ENCODE data around the gene CDC20. TPM values are rescaled to one million over a fixed set of nuclear protein-coding genes. Genes with fewer than 3 reads are reported as not detected.

Gene CDC20
- total and polyA plus RNA-seq, 4 donors, result 3.6 to 6.1 (median 5.2) TPM

DNA sequence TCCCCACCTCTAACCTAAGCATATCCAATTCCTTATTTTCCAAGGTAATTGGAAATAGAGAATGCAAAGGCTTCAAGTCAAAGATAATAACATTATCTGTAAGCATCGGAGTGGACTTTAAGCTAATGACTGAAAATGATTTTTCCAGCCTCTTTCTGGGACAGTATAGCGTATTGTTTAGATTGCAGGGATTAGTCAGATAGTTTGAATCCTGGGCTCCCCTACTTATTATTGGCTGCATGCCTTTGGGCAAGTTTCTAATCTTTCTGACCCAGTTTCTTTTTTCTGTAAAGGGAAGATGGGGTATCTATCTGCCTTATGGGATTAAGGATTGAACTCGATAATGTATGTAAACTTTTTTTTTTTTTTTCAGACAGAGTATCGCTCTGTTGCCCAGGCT, 1.5 kb upstream of the CDC20 start:
- no peak for DNase-seq
- no peak overlapping the region for H3K9ac ChIP-seq (ENCODE audit: insufficient read depth in 1 of 2, low read length in 2 of 2)
- H3K27me3 ChIP-seq (ENCODE audit: control insufficient read depth in 3 of 3, insufficient read depth in 3 of 3, low read length in 2 of 3), result no peaks in the 10 kb centered on the region
- H3K4me3 ChIP-seq, result no peak overlapping the region
- no peak for ATAC-seq (ENCODE audit: insufficient read depth, low FRiP score)
- peaks cover 0 to 13% (median 8%) of the 10 kb centered on the region in 4 donors for H3K36me3 ChIP-seq (ENCODE audit: control insufficient read depth in 4 of 4, insufficient read depth in 4 of 4, low read length in 4 of 4)
- 90 to 92% methylated on average over 4 of the region's 4 CpGs for WGBS, 2 donors
- TF ChIP-seq, protein P1, sequence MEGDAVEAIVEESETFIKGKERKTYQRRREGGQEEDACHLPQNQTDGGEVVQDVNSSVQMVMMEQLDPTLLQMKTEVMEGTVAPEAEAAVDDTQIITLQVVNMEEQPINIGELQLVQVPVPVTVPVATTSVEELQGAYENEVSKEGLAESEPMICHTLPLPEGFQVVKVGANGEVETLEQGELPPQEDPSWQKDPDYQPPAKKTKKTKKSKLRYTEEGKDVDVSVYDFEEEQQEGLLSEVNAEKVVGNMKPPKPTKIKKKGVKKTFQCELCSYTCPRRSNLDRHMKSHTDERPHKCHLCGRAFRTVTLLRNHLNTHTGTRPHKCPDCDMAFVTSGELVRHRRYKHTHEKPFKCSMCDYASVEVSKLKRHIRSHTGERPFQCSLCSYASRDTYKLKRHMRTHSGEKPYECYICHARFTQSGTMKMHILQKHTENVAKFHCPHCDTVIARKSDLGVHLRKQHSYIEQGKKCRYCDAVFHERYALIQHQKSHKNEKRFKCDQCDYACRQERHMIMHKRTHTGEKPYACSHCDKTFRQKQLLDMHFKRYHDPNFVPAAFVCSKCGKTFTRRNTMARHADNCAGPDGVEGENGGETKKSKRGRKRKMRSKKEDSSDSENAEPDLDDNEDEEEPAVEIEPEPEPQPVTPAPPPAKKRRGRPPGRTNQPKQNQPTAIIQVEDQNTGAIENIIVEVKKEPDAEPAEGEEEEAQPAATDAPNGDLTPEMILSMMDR (IDR thresholded peaks at IDR 0.05; ENCODE audit: control extremely low read depth, extremely low read depth), result no peak
- no peaks in the 10 kb centered on the region for H3K9me3 ChIP-seq (ENCODE audit: control insufficient read depth in 4 of 4, insufficient read depth in 3 of 4, low read length in 3 of 4)
- H3K4me1 ChIP-seq (ENCODE audit: control insufficient read depth in 5 of 5, insufficient read depth in 5 of 5, low read length in 5 of 5), result peaks cover 0 to 29% (median 6%) of the 10 kb centered on the region in 5 donors
- H3K27ac ChIP-seq (ENCODE audit: low read depth in 1 of 2, low read length in 1 of 2), result no peak overlapping the region

- Histone ChIP-seq H3K36me3 (ENCODE audit: control insufficient read depth in 4 of 4, insufficient read depth in 4 of 4, low read length in 4 of 4) (peaks cover under 1 to 19% (median 14%) of the 10 kb centered on the region in 4 donors), H3K27ac (ENCODE audit: low read depth in 1 of 2, low read length in 1 of 2) (peak overlapping the region; percentile 98 to 99), H3K9ac (ENCODE audit: insufficient read depth in 1 of 2, low read length in 2 of 2) (peak overlapping the region; percentile 66 to 85), H3K4me1 (ENCODE audit: control insufficient read depth in 5 of 5, insufficient read depth in 5 of 5, low read length in 5 of 5) (peaks cover 0 to 29% (median 6%) of the 10 kb centered on the region in 5 donors), H3K4me3 (peak overlapping the region; percentile 70), H3K27me3 (ENCODE audit: control insufficient read depth in 3 of 3, insufficient read depth in 3 of 3, low read length in 2 of 3) (no peaks in the 10 kb centered on the region), H3K9me3 (ENCODE audit: control insufficient read depth in 4 of 4, insufficient read depth in 3 of 4, low read length in 3 of 4) (no peaks in the 10 kb centered on the region)
- ATAC-seq (ENCODE audit: insufficient read depth, low FRiP score), result peak; percentile 41
- TF ChIP-seq, protein P1 (IDR thresholded peaks at IDR 0.05; ENCODE audit: control extremely low read depth, extremely low read depth), result peak; percentile 5
- DNase-seq, result peak in 1 of 3 donors; percentile 53
- WGBS, 2 donors, result 0 to 1% methylated on average over 30 to 33 of the region's 33 CpGs
These were observed 548 bp upstream of the CDC20 start for GRCh38 chr1:43358121-43358745.

GRCh38 chr1:43359696-43360095, 915 bp downstream of the CDC20 start:
- 42 to 45% methylated on average over 11 of the region's 11 CpGs for WGBS, 2 donors
- Histone ChIP-seq H3K4me3 (no peak overlapping the region), H3K27me3 (ENCODE audit: control insufficient read depth in 3 of 3, insufficient read depth in 3 of 3, low read length in 2 of 3) (no peaks in the 10 kb centered on the region), H3K9ac (ENCODE audit: insufficient read depth in 1 of 2, low read length in 2 of 2) (no peak overlapping the region), H3K4me1 (ENCODE audit: control insufficient read depth in 5 of 5, insufficient read depth in 5 of 5, low read length in 5 of 5) (peaks cover 0 to 29% (median 6%) of the 10 kb centered on the region in 5 donors), H3K36me3 (ENCODE audit: control insufficient read depth in 4 of 4, insufficient read depth in 4 of 4, low read length in 4 of 4) (peaks cover 5 to 33% (median 26%) of the 10 kb centered on the region in 4 donors), H3K27ac (ENCODE audit: low read depth in 1 of 2, low read length in 1 of 2) (no peak overlapping the region), H3K9me3 (ENCODE audit: control insufficient read depth in 4 of 4, insufficient read depth in 3 of 4, low read length in 3 of 4) (no peaks in the 10 kb centered on the region)
- TF ChIP-seq, protein P1 (IDR thresholded peaks at IDR 0.05; ENCODE audit: control extremely low read depth, extremely low read depth), result no peak
- DNase-seq (no peak), ATAC-seq (ENCODE audit: insufficient read depth, low FRiP score) (no peak)
